HepG2 (cell line): ENCODE measurements around the gene MRNIP. TPM values are rescaled to one million over a fixed set of nuclear protein-coding genes. Genes with fewer than 3 reads are reported as not detected.

ENCODE experiments used
- AGO2 ChIP-seq: fragments of 200-400 bp; formaldehyde crosslinking; optimal IDR thresholded peaks from 2 replicates; pipeline ENCODE3; 2017; ENCODE audit warnings: mild to moderate bottlenecking, low read depth, low read length, moderate library complexity
- AKAP8 ChIP-seq: sonication (generic); formaldehyde crosslinking; IDR thresholded peaks from 2 replicates; pipeline ENCODE4 v1.5.1; 2020; ENCODE audit warnings: mild to moderate bottlenecking, missing genetic modification reagents
- BCL6 ChIP-seq: IDR thresholded peaks from 2 replicates; pipeline ENCODE4 v1.6.1; 2016; ENCODE audit warnings: missing genetic modification reagents, missing compliant biosample characterization
- CC2D1A ChIP-seq: sonication (generic); formaldehyde crosslinking; IDR thresholded peaks from 2 replicates; pipeline ENCODE4 v1.8.1; 2023; ENCODE audit warnings: mild to moderate bottlenecking, missing genetic modification reagents
- FOSL2 ChIP-seq: sonication (generic); formaldehyde crosslinking; IDR thresholded peaks from 2 replicates; pipeline ENCODE4 v1.4.0; 2020; ENCODE audit warnings: missing genetic modification reagents
- FOXP1 ChIP-seq, 2 experiments: fragments of 450-650 bp in 1 of 2; IDR thresholded peaks; 2 replicates each; pipeline ENCODE4 v1.6.1; 2017 to 2018; ENCODE audit warnings: antibody characterized with exemption in 1 of 2
- HIVEP1 ChIP-seq: sonication (generic); formaldehyde crosslinking; IDR thresholded peaks from 2 replicates; pipeline ENCODE4 v1.4.0; 2020; ENCODE audit warnings: mild to moderate bottlenecking, missing genetic modification reagents
- HNF4A ChIP-seq: sonication (generic); formaldehyde crosslinking; IDR thresholded peaks from 2 replicates; pipeline ENCODE4 v1.4.0; 2020; ENCODE audit warnings: missing genetic modification reagents
- MXI1 ChIP-seq: IDR thresholded peaks from 3 replicates; pipeline ENCODE4 v1.6.1; 2012; ENCODE audit warnings: low read depth, low read length, inconsistent platforms, borderline replicate concordance
- POLR2G ChIP-seq: fragments of 200-400 bp; formaldehyde crosslinking; IDR thresholded peaks from 2 replicates; pipeline ENCODE4 v1.6.1; 2018; ENCODE audit warnings: mild to moderate bottlenecking, low read depth, low read length, moderate library complexity
- RFX3 ChIP-seq: IDR thresholded peaks from 2 replicates; pipeline ENCODE4 v1.6.1; 2016; ENCODE audit warnings: missing biosample characterization, missing genetic modification reagents
- SAFB2 ChIP-seq: sonication (generic); formaldehyde crosslinking; IDR thresholded peaks from 2 replicates; pipeline ENCODE4 v1.5.1; 2020; ENCODE audit warnings: missing genetic modification reagents, low read depth, mild to moderate bottlenecking, borderline replicate concordance
- SALL2 ChIP-seq: sonication (generic); formaldehyde crosslinking; IDR thresholded peaks from 2 replicates; pipeline ENCODE4 v1.8.1; 2023; ENCODE audit warnings: mild to moderate bottlenecking, missing genetic modification reagents, inconsistent platforms
- YY1 ChIP-seq: IDR thresholded peaks from 2 replicates; pipeline ENCODE4 v1.6.1; 2011; ENCODE audit warnings: low read length, low read depth, moderate library complexity, mild to moderate bottlenecking; ENCODE audit not compliant: insufficient read depth, insufficient replicate concordance
- ZFX ChIP-seq: sonication (generic); formaldehyde crosslinking; IDR thresholded peaks from 2 replicates; pipeline ENCODE4 v1.4.0; 2020; ENCODE audit warnings: mild to moderate bottlenecking, low read depth, missing genetic modification reagents, moderate library complexity
- ZNF274 ChIP-seq: sonication (generic); formaldehyde crosslinking; IDR thresholded peaks from 2 replicates; pipeline ENCODE4 v1.5.1; 2020; ENCODE audit warnings: mild to moderate bottlenecking, missing genetic modification reagents
- ZNF446 ChIP-seq: sonication (generic); formaldehyde crosslinking; IDR thresholded peaks from 2 replicates; pipeline ENCODE4 v1.5.0; 2020; ENCODE audit warnings: mild to moderate bottlenecking, missing genetic modification reagents
- polyA plus RNA-seq, 8 experiments: library from polyadenylated mRNA; depleted of rRNA in 3 of 8; stranded (reverse) in 7 of 8; unstranded in 1 of 8; fragments of >200 nt; fragmentation: Illumina TruSeq in 4 of 8; extraction: Trizol in 4 of 8; gene quantifications; 2 replicates each; pipeline versions ENCODE4 v1.2.1 to v1.2.3, GENCODE V29; 2011 to 2016; ENCODE audit warnings: low read depth in 4 of 8, missing spikeins in 1 of 8, mixed read lengths in 1 of 8; ENCODE audit not compliant: insufficient read depth in 1 of 8
- total RNA-seq, 5 experiments: library from RNA; depleted of rRNA; stranded (reverse); fragments of >200 nt; fragmentation: Illumina TruSeq; extraction: Trizol; gene quantifications; 2 replicates each; pipeline ENCODE4 v1.2.3, GENCODE V29; 2016; ENCODE audit warnings: low read depth in 1 of 5
- TF ChIP-seq, protein P1 (sequence below): sonication (generic); formaldehyde crosslinking; IDR thresholded peaks from 2 replicates; pipeline ENCODE4 v1.5.1; 2020; ENCODE audit warnings: mild to moderate bottlenecking, moderate library complexity, missing genetic modification reagents
- TF ChIP-seq, protein P2 (sequence below): sonication (generic); formaldehyde crosslinking; IDR thresholded peaks from 2 replicates; pipeline ENCODE4 v1.8.1; 2023; ENCODE audit warnings: missing genetic modification reagents, mild to moderate bottlenecking, borderline replicate concordance
- TF ChIP-seq, protein P3 (sequence below): sonication (generic); formaldehyde crosslinking; conservative IDR thresholded peaks from 2 replicates; pipeline ENCODE4 v1.4.0; 2020; ENCODE audit warnings: missing genetic modification reagents
- TF ChIP-seq, protein P4 (sequence below): sonication (generic); formaldehyde crosslinking; conservative IDR thresholded peaks from 2 replicates; pipeline ENCODE4 v1.4.0; 2020; ENCODE audit warnings: mild to moderate bottlenecking, missing genetic modification reagents, moderate library complexity

Gene MRNIP
- total and polyA plus RNA-seq, 2 of the 13 experiments (the other 11 are each of a cell fraction or from before 2014, with no cell fraction given), result 15.5 to 34.1 TPM

DNA sequence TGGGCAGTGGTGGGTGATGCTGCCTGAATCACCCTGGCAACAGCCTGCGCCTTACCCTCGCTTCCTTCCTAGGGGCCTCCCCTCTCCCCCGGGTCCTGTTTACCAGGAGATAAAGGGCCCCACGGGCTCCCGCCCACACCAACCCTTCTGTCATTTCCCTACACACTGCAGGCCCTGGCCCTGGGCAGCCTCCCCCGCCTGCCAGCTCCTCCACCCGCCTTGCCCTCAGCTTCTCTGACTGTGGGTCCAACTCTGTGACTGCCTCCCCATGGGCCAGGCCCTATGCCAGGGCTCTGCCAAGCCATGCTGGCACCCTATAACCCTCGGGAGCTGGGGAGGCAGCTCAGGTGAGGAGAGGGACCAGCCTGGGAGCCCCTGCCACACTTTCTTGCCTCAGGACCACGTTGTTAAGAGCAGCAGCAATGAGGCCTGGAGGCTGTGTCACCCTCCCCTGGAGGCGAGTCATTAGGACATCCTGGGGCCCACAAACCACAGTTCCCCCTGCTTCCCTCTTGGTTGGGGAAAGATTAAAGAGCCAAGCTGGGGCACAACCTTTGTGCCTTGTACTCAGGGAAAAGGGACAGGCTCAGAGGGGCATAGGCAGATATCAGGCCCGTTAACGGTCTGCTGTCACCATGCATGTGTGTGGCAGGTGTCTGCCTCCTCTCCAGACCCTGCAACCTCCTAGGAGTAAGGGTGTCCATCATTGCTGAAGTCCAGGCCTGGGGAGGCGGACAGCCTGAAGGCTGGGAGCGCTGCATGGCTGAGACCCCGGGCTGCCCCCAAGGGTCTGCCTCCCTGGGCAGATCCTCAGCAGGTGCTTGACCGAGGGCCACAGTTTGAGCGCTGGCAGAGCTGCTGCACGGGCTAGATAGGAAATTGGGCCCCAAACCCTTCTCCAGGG is 54.7 kb downstream of the MRNIP start (continued):
- TF ChIP-seq, protein P1, sequence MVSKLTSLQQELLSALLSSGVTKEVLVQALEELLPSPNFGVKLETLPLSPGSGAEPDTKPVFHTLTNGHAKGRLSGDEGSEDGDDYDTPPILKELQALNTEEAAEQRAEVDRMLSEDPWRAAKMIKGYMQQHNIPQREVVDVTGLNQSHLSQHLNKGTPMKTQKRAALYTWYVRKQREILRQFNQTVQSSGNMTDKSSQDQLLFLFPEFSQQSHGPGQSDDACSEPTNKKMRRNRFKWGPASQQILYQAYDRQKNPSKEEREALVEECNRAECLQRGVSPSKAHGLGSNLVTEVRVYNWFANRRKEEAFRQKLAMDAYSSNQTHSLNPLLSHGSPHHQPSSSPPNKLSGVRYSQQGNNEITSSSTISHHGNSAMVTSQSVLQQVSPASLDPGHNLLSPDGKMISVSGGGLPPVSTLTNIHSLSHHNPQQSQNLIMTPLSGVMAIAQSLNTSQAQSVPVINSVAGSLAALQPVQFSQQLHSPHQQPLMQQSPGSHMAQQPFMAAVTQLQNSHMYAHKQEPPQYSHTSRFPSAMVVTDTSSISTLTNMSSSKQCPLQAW (CRISPR knock-in tag), result 0 out of 2 replicates have a peak, but pooled peaks have one; percentile 41
- TF ChIP-seq, protein P2, sequence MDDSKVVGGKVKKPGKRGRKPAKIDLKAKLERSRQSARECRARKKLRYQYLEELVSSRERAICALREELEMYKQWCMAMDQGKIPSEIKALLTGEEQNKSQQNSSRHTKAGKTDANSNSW (CRISPR knock-in tag), result no peak
- TF ChIP-seq SAFB2 (CRISPR knock-in tag), result 0 out of 2 replicates have a peak, but pooled peaks have one; percentile 20
- 0 out of 2 replicates have a peak, but pooled peaks have one; percentile 42 for TF ChIP-seq HIVEP1 (CRISPR knock-in tag)
- TF ChIP-seq FOXP1 (IDR thresholded peaks at IDR 0.05), result no peak
- TF ChIP-seq FOXP1 (CRISPR knock-in tag; IDR thresholded peaks at IDR 0.05), result peak; percentile 35; the same call in 1 of the 2 replicates
- no peak for TF ChIP-seq RFX3 (CRISPR knock-in tag)
- TF ChIP-seq HNF4A, result 0 out of 2 replicates have a peak, but pooled peaks have one; percentile 40
- TF ChIP-seq ZFX, result peak; percentile 32; the same call in 1 of the 2 replicates
- no peak for TF ChIP-seq CC2D1A (CRISPR knock-in tag)
- TF ChIP-seq MXI1, result no peak
- TF ChIP-seq, protein P3, sequence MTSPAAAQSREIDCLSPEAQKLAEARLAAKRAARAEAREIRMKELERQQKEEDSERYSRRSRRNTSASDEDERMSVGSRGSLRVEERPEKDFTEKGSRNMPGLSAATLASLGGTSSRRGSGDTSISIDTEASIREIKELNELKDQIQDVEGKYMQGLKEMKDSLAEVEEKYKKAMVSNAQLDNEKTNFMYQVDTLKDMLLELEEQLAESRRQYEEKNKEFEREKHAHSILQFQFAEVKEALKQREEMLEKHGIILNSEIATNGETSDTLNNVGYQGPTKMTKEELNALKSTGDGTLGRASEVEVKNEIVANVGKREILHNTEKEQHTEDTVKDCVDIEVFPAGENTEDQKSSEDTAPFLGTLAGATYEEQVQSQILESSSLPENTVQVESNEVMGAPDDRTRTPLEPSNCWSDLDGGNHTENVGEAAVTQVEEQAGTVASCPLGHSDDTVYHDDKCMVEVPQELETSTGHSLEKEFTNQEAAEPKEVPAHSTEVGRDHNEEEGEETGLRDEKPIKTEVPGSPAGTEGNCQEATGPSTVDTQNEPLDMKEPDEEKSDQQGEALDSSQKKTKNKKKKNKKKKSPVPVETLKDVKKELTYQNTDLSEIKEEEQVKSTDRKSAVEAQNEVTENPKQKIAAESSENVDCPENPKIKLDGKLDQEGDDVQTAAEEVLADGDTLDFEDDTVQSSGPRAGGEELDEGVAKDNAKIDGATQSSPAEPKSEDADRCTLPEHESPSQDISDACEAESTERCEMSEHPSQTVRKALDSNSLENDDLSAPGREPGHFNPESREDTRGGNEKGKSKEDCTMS (CRISPR knock-in tag), result no peak
- TF ChIP-seq YY1, result no peak
- peak; percentile 43 for TF ChIP-seq FOSL2 (CRISPR knock-in tag)
- peak; percentile 80 for TF ChIP-seq AKAP8
- peak; percentile 53; the same call in 1 of the 2 replicates for TF ChIP-seq POLR2G
- TF ChIP-seq SALL2, result 0 out of 2 replicates have a peak, but pooled peaks have one; percentile 32
- no peak for TF ChIP-seq BCL6
- peak; percentile 91 for TF ChIP-seq AGO2
- no peak for TF ChIP-seq ZNF446 (CRISPR knock-in tag)
- TF ChIP-seq, protein P4, sequence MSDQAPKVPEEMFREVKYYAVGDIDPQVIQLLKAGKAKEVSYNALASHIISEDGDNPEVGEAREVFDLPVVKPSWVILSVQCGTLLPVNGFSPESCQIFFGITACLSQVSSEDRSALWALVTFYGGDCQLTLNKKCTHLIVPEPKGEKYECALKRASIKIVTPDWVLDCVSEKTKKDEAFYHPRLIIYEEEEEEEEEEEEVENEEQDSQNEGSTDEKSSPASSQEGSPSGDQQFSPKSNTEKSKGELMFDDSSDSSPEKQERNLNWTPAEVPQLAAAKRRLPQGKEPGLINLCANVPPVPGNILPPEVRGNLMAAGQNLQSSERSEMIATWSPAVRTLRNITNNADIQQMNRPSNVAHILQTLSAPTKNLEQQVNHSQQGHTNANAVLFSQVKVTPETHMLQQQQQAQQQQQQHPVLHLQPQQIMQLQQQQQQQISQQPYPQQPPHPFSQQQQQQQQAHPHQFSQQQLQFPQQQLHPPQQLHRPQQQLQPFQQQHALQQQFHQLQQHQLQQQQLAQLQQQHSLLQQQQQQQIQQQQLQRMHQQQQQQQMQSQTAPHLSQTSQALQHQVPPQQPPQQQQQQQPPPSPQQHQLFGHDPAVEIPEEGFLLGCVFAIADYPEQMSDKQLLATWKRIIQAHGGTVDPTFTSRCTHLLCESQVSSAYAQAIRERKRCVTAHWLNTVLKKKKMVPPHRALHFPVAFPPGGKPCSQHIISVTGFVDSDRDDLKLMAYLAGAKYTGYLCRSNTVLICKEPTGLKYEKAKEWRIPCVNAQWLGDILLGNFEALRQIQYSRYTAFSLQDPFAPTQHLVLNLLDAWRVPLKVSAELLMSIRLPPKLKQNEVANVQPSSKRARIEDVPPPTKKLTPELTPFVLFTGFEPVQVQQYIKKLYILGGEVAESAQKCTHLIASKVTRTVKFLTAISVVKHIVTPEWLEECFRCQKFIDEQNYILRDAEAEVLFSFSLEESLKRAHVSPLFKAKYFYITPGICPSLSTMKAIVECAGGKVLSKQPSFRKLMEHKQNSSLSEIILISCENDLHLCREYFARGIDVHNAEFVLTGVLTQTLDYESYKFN (CRISPR knock-in tag), result peak; percentile 37; the same call in 1 of the 2 replicates
- TF ChIP-seq ZNF274 (CRISPR knock-in tag), result 0 out of 2 replicates have a peak, but pooled peaks have one; percentile 22
